ENCODE data around the gene BSPRY.
A peak's percentile ranks its signal among the peaks of the same experiment; 100 is the strongest.

The BSPRY gene

DNA sequence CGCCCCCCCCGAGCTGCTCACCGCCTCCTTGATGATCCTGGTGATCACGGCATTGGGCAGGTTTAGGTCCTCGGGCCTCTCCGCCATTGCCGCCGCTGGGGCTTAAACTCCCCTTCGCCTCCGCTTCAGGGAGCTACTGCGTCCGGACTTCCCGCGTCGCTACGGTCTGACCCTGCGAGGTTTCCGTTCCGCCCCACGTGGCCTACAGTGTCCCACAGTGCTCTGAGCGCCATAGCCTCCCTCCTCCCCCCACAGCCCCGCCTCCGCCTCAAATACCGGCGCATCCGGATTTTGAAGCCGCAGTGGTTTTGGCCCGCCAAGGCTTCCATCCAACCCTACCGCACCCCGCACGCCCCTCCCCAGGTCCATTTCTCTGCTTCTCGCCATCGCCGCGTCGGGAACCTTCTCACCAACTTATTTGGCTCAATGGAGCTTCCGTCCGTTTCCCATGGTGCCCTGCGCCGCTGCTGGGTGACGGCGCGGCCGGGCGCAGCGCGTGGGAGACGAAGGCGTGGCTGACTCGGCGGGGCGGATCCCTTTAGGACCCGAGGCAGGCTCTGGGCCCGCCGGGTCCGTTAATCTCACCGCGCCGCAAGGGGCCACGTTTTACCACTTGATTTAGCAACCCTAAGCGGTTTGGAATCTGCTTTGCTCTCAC is 61.0 kb downstream of the BSPRY start, which contains the start of the genes C9orf43 and POLE3:
TSS of gene C9orf43 (plus strand) at position 541 of the 658 bp plus-strand sequence. CDS start 2,747 bp downstream, outside the sequence.
TSS of gene POLE3 (minus strand) at position 469 of the 658 bp plus-strand sequence. CDS start at position 87, 382 bp downstream.
- Histone ChIP-seq H3K4me3 (ENCODE audit: low read depth, low read length) (peak within 1 kb of the TSS; percentile 98), H3K4me1 (no peaks in the 10 kb centered on the region), H3K36me3 (peaks cover 28% of the 10 kb centered on the region), H3K9me3 (no peaks in the 10 kb centered on the region), H3K27me3 (no peaks in the 10 kb centered on the region)
- TF ChIP-seq, protein P1, sequence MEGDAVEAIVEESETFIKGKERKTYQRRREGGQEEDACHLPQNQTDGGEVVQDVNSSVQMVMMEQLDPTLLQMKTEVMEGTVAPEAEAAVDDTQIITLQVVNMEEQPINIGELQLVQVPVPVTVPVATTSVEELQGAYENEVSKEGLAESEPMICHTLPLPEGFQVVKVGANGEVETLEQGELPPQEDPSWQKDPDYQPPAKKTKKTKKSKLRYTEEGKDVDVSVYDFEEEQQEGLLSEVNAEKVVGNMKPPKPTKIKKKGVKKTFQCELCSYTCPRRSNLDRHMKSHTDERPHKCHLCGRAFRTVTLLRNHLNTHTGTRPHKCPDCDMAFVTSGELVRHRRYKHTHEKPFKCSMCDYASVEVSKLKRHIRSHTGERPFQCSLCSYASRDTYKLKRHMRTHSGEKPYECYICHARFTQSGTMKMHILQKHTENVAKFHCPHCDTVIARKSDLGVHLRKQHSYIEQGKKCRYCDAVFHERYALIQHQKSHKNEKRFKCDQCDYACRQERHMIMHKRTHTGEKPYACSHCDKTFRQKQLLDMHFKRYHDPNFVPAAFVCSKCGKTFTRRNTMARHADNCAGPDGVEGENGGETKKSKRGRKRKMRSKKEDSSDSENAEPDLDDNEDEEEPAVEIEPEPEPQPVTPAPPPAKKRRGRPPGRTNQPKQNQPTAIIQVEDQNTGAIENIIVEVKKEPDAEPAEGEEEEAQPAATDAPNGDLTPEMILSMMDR (IDR thresholded peaks at IDR 0.05; ENCODE audit: low read depth, low read length): no peak
- peak; percentile 96 for DNase-seq

DNA sequence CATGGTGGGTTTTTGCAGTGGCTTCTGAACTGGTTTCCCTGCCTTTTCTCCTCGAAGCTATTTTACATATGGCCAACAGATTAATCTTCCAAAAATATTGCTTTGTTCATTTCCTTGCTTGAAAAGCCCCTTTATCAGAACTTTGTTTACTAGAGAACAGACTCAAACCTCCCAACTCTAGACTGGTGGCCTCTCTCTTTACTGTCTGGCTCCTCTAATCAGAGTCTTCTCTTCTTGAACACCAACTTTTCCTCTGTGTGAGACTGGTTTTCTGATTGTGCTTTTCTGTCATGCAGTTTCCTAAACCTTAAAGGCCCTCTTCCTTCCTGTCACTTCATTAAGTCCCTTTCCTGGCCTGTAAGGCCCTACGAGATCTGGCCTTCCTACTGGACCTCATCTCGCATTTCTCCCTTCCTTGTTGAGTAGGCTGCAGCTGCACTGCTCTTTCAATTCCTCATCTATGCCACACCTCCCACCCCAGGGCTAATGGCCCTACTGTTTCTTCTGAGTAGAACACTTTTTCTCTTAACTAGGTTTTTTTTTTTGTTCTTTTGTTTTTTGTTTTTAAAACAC is 66.9 kb downstream of the BSPRY start:
- Histone ChIP-seq H3K9me3 (no peaks in the 10 kb centered on the region), H3K36me3 (no peaks in the 10 kb centered on the region), H3K27me3 (no peaks in the 10 kb centered on the region), H3K4me3 (ENCODE audit: low read depth, low read length) (no peak overlapping the region), H3K4me1 (no peaks in the 10 kb centered on the region)
- TF ChIP-seq, protein P1 (IDR thresholded peaks at IDR 0.05; ENCODE audit: low read depth, low read length): no peak
- DNase-seq: no peak

DNA sequence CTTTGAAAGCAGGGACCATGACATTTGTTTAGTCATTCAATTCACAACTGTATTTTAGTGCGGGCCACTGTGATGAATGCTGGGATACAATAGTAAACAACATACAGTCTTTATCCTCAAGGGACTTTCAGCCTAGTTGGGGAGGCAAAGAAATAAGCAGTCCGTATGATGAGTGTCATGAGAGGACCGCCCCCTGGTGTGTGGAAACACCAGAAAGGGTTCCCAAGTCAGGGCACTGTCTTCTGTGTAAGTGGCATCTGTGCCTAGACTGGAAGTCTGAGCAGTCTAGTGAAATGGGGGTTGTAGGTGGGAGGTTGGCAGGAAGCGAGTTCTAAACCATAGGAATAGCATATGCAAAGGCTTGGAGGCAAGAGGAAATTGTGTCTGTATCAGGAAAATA is 68.0 kb downstream of the BSPRY start:
- no peak overlapping the region for H3K4me3 ChIP-seq (ENCODE audit: low read depth, low read length)
- no peak for DNase-seq
- H3K9me3 ChIP-seq: no peaks in the 10 kb centered on the region
- H3K36me3 ChIP-seq: no peaks in the 10 kb centered on the region
- no peaks in the 10 kb centered on the region for H3K4me1 ChIP-seq
- TF ChIP-seq, protein P1 (IDR thresholded peaks at IDR 0.05; ENCODE audit: low read depth, low read length): no peak
- no peaks in the 10 kb centered on the region for H3K27me3 ChIP-seq
